ENCODE results near the gene COL6A5. TPM values are rescaled to one million over a fixed set of nuclear protein-coding genes. Genes with fewer than 3 reads are reported as not detected.

COL6A5 gene
- total and polyA plus RNA-seq, 2 experiments from 2014 or later, result 0.03 to 0.05 TPM

GRCh38 chr3:130514681-130515080 is 169.2 kb downstream of the COL6A5 start (continued):
- TF ChIP-seq ZNF462 (CRISPR knock-in tag; IDR thresholded peaks at IDR 0.05) (no peak), JUNB (IDR thresholded peaks at IDR 0.05; ENCODE audit: unreplicated experiment) (no peak), CTCF (conservative IDR thresholded peaks at IDR 0.05; ENCODE audit: low read depth in 2 of 2) (no peak), NANOG (IDR thresholded peaks at IDR 0.05; ENCODE audit: borderline replicate concordance) (no peak), POLR2AphosphoS5 (IDR thresholded peaks at IDR 0.05; ENCODE audit: low read depth) (no peak), ZNF114 (CRISPR knock-in tag; IDR thresholded peaks at IDR 0.05) (no peak)

GRCh38 chr3:130515755-130516154 is 170.3 kb downstream of the COL6A5 start:
- ATAC-seq (no peak), DNase-seq (ENCODE audit: low spot score) (no peak)
- Histone ChIP-seq H3K36me3 (ENCODE audit: insufficient read depth) (no peaks in the 10 kb centered on the region), H3K9me2 (ENCODE audit: insufficient read depth) (peaks cover 3% of the 10 kb centered on the region), H3K79me2 (replicated peaks; ENCODE audit: insufficient read depth) (no peaks in the 10 kb centered on the region), H3F3A (replicated peaks; ENCODE audit: low read depth) (no peaks in the 10 kb centered on the region), H2AFZ (no peak overlapping the region), H3K4me1 (ENCODE audit: insufficient read depth) (no peaks in the 10 kb centered on the region; the same call in 1 of the 2 replicates), H4K20me1 (replicated peaks; ENCODE audit: insufficient read depth) (no peaks in the 10 kb centered on the region; the same call in 1 of the 2 replicates), H3K4me3 (no peak overlapping the region), H3K27me3 (ENCODE audit: insufficient read depth) (peaks cover 66% of the 10 kb centered on the region), H3K4me2 (no peak overlapping the region), H3K27ac (ENCODE audit: low read depth) (no peak overlapping the region)
- H3K4me1 Mint-ChIP-seq, result peaks cover 8% of the 10 kb centered on the region
- H3K27me3 Mint-ChIP-seq (ENCODE audit: insufficient read depth, low read depth, poor library complexity), result peaks cover 21% of the 10 kb centered on the region
- no peaks in the 10 kb centered on the region; the same call in 2 of the 3 replicates for H3K36me3 Mint-ChIP-seq (ENCODE audit: low read depth)
- TF ChIP-seq ETS1 (IDR thresholded peaks at IDR 0.05) (no peak), ZNF114 (CRISPR knock-in tag; IDR thresholded peaks at IDR 0.05) (no peak), EZH2 (IDR thresholded peaks at IDR 0.05; ENCODE audit: low read depth, unreplicated experiment) (no peak), CREB1 (CRISPR knock-in tag; IDR thresholded peaks at IDR 0.05; ENCODE audit: low read depth) (no peak), STAT1 (IDR thresholded peaks at IDR 0.05; ENCODE audit: unreplicated experiment) (no peak)
- H3K4me3 Mint-ChIP-seq, result no peak overlapping the region
- no peaks in the 10 kb centered on the region for H3K9me3 Mint-ChIP-seq
- H3K27ac Mint-ChIP-seq, result no peak overlapping the region
